BJ (cell line): ENCODE data around the gene ANKRD44. TPM values are rescaled to one million over a fixed set of nuclear protein-coding genes. Genes with fewer than 3 reads are reported as not detected.

ENCODE experiments used
- CTCF ChIA-PET: fragments of 350-600 bp; formaldehyde crosslinking; extraction: SDS; loops from one replicate; lab custom pipeline; 2021; ENCODE audit warnings: antibody characterized with exemption, inconsistent platforms; lab: Yijun Ruan, JAX
- POLR2A ChIA-PET: fragments of 300-600 bp; sonication (Branson Sonifier 250); formaldehyde crosslinking; extraction: SDS; loops from one replicate; lab custom pipeline; 2021; ENCODE audit warnings: antibody characterized with exemption; lab: Charles Lee
- DNase-seq: peaks from one replicate; pipeline ENCODE4 v3.0.0-alpha.2; 2011; ENCODE audit warnings: low read depth
- H3K27me3 ChIP-seq: 2 replicates; pipeline ENCODE4 v1.6.0; 2011; ENCODE audit warnings: low read length; ENCODE audit not compliant: control insufficient read depth, insufficient read depth
- H3K36me3 ChIP-seq: 2 replicates; pipeline ENCODE4 v1.5.1; 2011; ENCODE audit warnings: low read length; ENCODE audit not compliant: control insufficient read depth, insufficient read depth
- H3K4me3 ChIP-seq: 2 replicates; pipeline ENCODE4 v1.5.1; 2011; ENCODE audit warnings: low read depth, mild to moderate bottlenecking, control low read depth, low read length
- CTCF ChIP-seq: IDR thresholded peaks from 2 replicates; pipeline ENCODE4 v1.5.1; 2011; ENCODE audit warnings: low read depth, mild to moderate bottlenecking, control low read depth, inconsistent platforms, low read length, moderate library complexity; ENCODE audit not compliant: insufficient read depth
- polyA plus RNA-seq: library from polyadenylated mRNA; depleted of rRNA; stranded (reverse); fragments of >200 nt; gene quantifications from 2 replicates; pipeline ENCODE4 v1.2.3, GENCODE V29; 2011

Gene ANKRD44
- polyA plus RNA-seq, 1 experiment = 12.4 TPM

- DNase-seq = no peak
- Histone ChIP-seq H3K4me3 (no peak overlapping the region), H3K27me3 (no peaks in the 10 kb centered on the region), H3K36me3 (no peaks in the 10 kb centered on the region)
- POLR2A ChIA-PET = no interaction called here
- CTCF ChIA-PET = interaction anchor here (1.1 kb wide), 1 partner anchor 20 kb away, joined by 3 read pairs; no protein-coding TSS in a partner anchor
- TF ChIP-seq CTCF = no peak
These were observed 355.5 kb downstream of the ANKRD44 start for GRCh38 chr2:196955036-196955435.

- TF ChIP-seq CTCF = no peak
- DNase-seq = no peak
- H3K27me3 ChIP-seq = no peaks in the 10 kb centered on the region
- ChIA-PET CTCF (interaction anchor here (0.9 kb wide), 1 partner anchor 128 kb away, joined by 3 read pairs; no protein-coding TSS in a partner anchor), POLR2A (no interaction called here)
- no peak overlapping the region for H3K4me3 ChIP-seq
- no peaks in the 10 kb centered on the region for H3K36me3 ChIP-seq
These were observed 356.6 kb downstream of the ANKRD44 start for GRCh38 chr2:196954001-196954400.

GRCh38 chr2:196952936-196953335 is 357.6 kb downstream of the ANKRD44 start:
- H3K4me3 ChIP-seq = no peak overlapping the region
- no peaks in the 10 kb centered on the region for H3K36me3 ChIP-seq
- no peaks in the 10 kb centered on the region for H3K27me3 ChIP-seq
- TF ChIP-seq CTCF = no peak
- ChIA-PET POLR2A (no interaction called here), CTCF (no interaction called here)
- DNase-seq = no peak

GRCh38 chr2:196951973-196952372 is 358.6 kb downstream of the ANKRD44 start:
- ChIA-PET POLR2A (no interaction called here), CTCF (no interaction called here)
- H3K27me3 ChIP-seq = no peaks in the 10 kb centered on the region
- DNase-seq = no peak
- TF ChIP-seq CTCF = no peak
- no peaks in the 10 kb centered on the region for H3K36me3 ChIP-seq
- no peak overlapping the region for H3K4me3 ChIP-seq

DNA sequence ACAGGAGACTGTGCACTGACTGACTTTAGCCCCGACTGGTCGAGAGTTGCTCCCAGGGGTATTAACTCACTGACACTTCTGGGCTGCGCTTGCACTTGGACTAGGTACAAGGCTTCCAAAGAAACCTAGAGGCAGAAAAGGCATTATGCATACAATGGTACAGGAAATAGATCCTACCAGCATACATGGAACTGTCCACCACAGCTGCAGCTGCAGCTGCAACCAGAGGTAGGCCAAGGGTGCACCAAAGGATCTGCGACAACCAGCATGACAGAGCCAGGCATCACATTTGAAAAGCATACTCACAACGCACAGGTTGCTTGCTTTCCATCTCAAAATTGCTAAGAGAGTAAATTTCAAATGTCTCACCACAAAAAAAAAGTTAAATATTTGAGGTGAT is 361.5 kb downstream of the ANKRD44 start:
- Histone ChIP-seq H3K36me3 (no peaks in the 10 kb centered on the region), H3K27me3 (no peaks in the 10 kb centered on the region), H3K4me3 (no peak overlapping the region)
- CTCF ChIA-PET = no interaction called here
- POLR2A ChIA-PET = no interaction called here
- no peak for TF ChIP-seq CTCF
- DNase-seq = no peak
